NCI-H748 (cell line): ENCODE results near the gene HMCN1.
A peak's percentile ranks its signal among the peaks of the same experiment; 100 is the strongest.
"Not testable (repeated sequence)": the region's sequence is repeated elsewhere in the genome, so short reads cannot be mapped to it uniquely, and the experiment has no call there.

Experiments used
- DNase-seq: peaks from one replicate; lab custom pipeline; 2025; ENCODE audit not compliant: unreplicated experiment; lab: John Stamatoyannopoulos, UW

HMCN1 gene

GRCh38 chr1:185846672-185847444 is 112.7 kb downstream of the HMCN1 start:
- DNase-seq = no peak

- no peak for DNase-seq
Measured at GRCh38 chr1:185849014-185849413, 114.8 kb downstream of the HMCN1 start.

GRCh38 chr1:185850366-185850765 is 116.2 kb downstream of the HMCN1 start:
- DNase-seq = no peak

GRCh38 chr1:185853739-185854138 is 119.5 kb downstream of the HMCN1 start:
- DNase-seq = no peak

GRCh38 chr1:185856482-185856881 is 122.3 kb downstream of the HMCN1 start:
- DNase-seq = no peak

- DNase-seq = no peak
Measured at GRCh38 chr1:185857442-185857841, 123.3 kb downstream of the HMCN1 start.

GRCh38 chr1:185860311-185860710 is 126.1 kb downstream of the HMCN1 start:
- no peak for DNase-seq

- DNase-seq = no peak
Measured at GRCh38 chr1:185860859-185861258, 126.7 kb downstream of the HMCN1 start.

- DNase-seq = peak; percentile 71
Measured at GRCh38 chr1:185861630-185862029, 127.4 kb downstream of the HMCN1 start.

- DNase-seq = no peak
Measured at GRCh38 chr1:185862235-185862634, 128.0 kb downstream of the HMCN1 start.

- DNase-seq = no peak
Measured at GRCh38 chr1:185864331-185864730, 130.1 kb downstream of the HMCN1 start.

GRCh38 chr1:185864889-185865517 is 130.8 kb downstream of the HMCN1 start:
- no peak for DNase-seq

GRCh38 chr1:185869590-185869989 is 135.4 kb downstream of the HMCN1 start:
- no peak for DNase-seq

- no peak for DNase-seq
Measured at GRCh38 chr1:185871627-185872150, 137.5 kb downstream of the HMCN1 start.

GRCh38 chr1:185874246-185874645 is 140.1 kb downstream of the HMCN1 start:
- DNase-seq = no peak

- DNase-seq = no peak
Measured at GRCh38 chr1:185880330-185880729, 146.1 kb downstream of the HMCN1 start.

- DNase-seq = no peak
Measured at GRCh38 chr1:185880779-185881333, 146.7 kb downstream of the HMCN1 start.

GRCh38 chr1:185886046-185886445 is 151.9 kb downstream of the HMCN1 start:
- DNase-seq = no peak

GRCh38 chr1:185886671-185887070 is 152.5 kb downstream of the HMCN1 start:
- no peak for DNase-seq

GRCh38 chr1:185892831-185893403 is 158.7 kb downstream of the HMCN1 start:
- not testable (repeated sequence) for DNase-seq

- DNase-seq = no peak
Measured at GRCh38 chr1:185894791-185895190, 160.6 kb downstream of the HMCN1 start.
